GM21528 (cell line): Measurements from ENCODE around the gene PPM1M.
A peak's percentile ranks its signal among the peaks of the same experiment; 100 is the strongest.

ENCODE experiments used
- ATAC-seq: cut with Tn5 transposase; IDR thresholded peaks from one replicate; pipeline ENCODE4 v1.9.1; 2021; ENCODE audit warnings: mild to moderate bottlenecking, moderate library complexity; ENCODE audit not compliant: unreplicated experiment, low FRiP score

Gene PPM1M

DNA sequence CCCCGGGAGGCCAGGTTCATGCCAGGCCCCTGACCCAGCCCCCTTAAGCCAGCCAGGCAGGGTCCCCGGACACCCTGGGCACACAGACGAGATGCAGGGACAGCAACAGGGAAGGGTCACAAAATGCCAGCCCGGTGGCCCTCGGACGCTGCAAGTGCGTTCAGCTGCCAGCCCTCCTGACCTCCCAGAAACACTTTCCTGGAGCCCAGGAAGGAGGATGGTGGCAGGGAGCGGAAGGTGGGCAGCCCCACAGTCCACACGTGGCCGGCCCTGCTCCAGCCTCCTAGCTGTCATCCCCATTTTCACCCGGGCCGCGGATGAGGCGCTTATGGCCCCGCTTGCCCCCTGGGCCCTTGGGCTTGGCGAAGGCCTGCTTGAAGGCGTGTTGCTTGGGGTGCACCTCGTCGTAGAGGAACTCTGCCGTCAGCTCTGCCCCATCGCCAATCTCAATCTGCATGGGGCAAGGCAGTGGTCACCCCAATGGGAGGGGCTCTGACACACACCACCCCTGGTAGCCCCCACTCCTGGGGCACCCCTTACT is 16.7 kb upstream of the PPM1M start:
- ATAC-seq: no peak

DNA sequence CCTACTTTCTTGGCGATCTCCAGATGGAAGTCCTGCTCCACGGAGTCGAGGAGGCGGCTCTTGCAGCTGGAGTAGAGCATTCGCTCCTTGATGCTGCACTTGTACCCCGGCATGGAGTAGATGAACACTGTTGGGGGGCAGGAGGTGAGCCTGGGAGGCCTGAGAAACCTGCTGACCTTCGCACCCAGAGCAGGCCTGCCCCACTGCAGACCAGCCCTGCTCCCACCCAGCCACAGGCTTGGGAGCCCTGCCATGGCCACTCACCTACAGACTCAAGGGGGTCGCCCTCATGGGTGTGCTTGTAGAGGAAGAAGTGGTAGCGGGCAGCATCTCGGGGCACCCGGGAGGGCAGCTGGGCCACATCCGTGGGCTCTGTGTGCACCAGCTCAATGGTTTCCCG is 15.9 kb upstream of the PPM1M start:
- no peak for ATAC-seq

DNA sequence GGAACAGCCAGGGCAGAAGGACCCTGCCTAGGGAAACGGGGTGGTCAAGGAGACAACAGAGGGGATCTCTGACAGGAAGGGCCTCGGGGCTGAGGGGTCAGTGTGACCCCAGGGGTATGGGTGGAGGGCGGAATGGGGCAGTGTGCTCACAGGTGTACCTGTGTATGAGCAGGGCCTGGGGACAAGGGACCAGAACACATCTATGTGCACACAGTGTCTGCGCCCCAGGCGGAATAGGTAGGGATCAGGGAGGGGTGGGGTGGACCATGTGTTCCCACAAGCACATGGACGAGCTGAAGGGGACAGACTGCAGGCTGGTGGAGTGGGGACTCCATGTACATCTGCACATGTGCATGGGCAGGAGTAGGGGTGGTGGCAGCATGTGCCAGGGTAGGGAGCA is 15.1 kb upstream of the PPM1M start:
- no peak for ATAC-seq

DNA sequence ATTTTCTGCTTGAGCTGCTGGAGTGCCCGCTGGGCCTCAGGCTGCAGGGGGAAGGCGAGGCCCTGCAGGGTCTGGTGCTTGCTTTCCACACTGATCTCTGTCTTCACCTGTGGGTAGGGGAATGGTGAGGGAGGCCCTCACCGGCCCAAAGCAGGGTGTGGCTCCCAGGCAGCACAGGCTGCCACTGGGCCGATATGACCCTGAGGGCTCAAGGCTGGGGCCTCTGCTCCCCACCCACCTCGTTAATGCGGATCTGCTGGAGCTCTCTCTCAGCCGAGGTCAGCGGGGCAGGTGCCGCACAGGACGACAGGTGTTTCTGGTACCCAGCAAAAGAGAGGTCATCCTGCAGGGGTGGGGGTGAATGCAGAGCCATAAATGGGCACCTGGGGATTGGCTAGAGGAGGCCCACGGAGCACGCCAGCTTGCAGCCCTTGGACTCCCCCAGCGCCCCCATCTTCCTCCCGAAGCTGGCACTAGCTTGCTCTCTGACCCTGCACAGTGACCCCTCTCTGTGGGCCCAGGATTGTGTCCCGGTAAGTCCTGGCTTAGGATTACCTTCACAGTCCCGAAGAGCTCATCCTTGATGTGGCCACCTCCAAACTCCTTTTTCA is 14.6 kb upstream of the PPM1M start:
- no peak for ATAC-seq

DNA sequence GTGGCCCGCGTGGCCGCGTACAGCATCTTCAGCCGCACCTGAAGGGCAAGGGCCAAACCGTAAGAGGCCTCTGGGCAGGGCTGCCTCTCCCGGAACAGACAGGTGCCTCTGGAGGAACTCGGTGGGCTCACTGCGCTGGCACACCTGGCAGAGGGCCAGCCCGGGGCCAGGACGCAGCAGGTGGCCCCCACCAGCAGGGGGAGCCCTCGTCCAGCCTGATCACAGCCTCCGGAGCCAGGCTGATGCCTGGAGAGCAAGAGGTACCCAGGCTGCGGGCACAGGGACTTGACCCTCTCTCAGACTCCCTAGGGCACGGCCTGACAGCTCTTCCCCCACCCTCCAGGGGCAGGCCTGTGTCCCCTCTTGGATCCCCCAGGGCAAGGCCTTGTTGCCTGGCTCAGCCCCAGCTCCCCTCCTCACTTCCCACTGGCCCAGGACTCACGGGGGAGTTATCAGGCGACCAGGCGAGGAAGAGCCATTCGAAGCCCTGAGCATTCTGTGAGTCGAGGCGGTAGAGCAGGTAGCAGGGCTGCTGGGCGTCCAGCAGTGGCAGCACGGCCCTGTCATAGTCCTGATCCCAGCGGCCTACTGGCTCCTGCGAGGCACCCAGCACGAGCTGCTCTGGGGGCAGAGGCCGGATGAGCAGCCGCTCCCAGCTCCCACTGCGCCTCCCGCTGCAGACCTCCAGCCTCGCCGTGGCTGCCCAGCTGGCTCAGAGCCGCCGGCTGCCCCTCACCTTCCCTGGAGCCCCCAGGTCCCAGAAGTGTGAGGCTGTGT is 13.9 kb upstream of the PPM1M start:
- ATAC-seq: no peak

DNA sequence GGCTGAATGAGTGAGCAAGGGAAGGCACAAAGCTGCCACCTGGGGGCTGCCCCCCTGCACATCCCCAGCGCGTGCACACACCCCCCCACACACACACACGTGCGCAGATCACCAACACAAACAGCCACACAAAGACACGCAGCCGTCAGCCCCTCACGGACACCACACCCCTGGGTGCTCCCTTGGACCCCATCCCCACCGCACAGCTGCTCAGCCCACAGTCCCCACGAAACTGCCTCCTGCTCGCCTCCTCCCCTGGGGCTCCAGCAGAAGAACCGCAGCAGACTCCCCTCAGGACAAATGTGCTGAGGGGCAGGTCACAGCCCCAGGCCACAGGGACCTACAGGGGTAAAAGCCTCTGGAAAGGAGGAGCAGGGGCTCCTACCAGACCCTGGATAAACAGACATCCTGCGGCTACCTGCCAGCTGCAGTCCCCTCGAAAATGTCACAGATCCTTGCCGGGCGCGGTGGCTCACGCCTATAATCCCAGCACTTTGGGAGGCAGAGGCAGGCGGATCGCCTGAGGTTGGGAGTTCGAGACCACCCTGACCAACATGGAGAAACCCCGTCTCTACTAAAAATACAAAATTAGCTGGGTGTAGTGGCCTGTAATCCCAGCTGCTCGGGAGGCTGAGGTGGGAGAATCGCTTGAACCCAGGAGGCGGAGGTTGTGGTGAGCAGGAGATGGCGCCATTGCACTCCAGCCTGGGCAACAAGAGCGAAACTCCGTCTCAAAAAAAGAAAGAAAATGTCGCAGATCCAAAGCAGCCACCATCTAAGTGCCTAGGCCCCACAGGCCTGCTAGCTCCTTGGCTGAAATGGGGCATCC is 13.1 kb upstream of the PPM1M start:
- ATAC-seq: no peak

DNA sequence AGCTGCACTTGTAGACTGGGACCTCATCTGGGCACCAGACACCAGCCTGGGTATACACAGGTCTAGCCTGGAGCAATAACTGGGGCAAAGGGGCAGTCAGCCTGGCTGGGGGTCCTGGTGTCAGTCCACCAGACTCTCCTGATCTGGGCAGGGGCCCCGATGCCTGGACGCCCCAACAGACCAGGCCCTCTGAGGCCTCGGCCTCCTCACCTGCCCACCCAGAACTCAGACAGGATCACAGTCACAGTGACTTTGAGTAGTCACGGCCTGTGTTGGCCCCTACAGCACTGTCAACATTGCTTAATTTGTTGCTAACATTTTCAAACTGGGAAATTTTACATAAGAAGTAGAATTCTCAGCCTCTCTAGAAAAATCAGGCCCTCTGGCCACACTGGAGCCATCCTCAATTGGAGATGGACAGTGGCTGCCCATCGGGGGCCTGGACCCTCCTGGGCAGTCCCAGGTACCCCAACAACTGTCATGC is 12.4 kb upstream of the PPM1M start:
- ATAC-seq: no peak

DNA sequence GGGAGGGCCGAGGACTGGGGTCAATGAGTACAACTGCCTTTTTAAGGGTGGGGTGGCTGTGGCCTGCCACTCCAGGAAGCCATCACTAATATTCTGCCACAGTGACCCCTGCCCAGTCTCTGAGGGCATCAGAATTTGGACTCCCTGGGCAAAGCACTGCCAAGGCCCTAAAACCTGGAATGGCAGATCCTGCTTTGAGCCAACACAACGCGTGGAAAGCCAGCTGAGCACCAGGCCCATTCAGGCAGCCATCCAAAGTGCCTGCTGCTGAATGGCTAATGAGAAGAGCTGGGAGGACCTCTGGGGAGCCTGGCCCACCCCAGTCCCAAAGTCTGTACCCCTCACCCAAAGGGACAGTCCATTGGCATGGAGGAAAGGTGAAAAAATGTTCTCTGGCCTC is 11.6 kb upstream of the PPM1M start:
- no peak for ATAC-seq

DNA sequence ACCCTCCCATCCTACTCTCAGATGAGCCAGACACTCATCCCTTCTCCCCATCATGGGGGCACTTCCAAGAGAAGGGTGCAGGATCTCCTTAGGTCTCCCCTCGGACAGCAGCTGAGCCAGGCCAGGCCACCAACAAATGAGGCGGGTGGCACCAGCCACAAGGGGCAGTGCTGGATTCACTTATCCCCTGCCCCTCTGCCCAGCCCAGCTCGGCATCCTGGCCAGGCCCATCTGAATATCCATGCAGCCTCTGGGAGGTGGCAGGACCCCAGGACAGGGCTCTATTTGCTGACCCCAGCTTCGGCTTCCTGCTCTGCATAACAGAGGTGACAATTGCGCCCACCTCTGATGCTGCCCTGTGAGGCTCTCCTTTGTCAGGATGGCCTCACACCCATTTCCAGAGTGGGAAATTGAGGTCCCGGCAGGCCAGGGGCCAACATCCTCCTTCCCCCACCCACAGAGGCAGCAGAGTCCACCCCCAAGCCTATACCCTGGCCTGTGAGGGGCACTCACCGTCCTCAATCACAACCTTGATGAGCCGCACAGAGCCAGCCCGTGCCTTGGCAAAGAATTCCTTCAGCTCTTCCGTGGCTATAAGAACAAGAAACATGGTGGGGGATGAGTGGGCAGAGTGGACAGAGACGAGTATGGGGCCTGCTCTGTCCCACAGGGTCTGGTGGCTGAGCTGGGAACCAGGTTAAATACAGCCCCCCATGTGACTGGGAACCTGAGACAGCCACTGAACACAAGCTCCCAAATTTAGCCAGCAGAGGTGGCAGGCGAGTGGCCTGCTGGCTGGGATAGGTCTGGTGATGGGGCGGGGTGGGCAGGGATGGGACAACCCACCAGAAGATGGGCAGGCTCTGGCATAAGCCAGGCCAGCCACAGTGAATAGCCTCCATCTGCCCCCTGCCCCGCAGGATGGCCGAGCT is 10.8 kb upstream of the PPM1M start:
- ATAC-seq: no peak

DNA sequence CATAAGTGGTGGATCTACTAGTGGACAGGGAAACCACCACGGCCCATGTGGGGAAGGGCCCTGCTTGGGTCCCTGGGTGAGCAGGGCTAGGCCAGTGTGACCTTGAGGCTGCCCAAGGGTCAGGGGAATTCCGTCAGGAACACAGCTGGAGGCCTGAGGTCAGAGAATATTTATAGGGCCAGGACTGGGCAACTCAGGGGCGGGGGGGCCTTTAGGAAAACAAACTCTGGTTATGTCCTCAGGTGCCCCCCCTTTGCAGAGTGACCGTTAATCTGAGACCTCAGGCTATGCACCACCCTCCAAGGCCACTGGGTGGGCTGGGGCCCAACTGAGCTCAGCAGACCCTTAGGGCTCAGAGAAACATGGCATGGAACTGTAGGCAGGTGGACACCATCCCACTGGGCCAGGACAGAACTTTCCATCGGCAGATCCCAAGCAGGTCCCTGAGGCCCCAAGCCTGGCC is 9.1 kb upstream of the PPM1M start:
- ATAC-seq: no peak

DNA sequence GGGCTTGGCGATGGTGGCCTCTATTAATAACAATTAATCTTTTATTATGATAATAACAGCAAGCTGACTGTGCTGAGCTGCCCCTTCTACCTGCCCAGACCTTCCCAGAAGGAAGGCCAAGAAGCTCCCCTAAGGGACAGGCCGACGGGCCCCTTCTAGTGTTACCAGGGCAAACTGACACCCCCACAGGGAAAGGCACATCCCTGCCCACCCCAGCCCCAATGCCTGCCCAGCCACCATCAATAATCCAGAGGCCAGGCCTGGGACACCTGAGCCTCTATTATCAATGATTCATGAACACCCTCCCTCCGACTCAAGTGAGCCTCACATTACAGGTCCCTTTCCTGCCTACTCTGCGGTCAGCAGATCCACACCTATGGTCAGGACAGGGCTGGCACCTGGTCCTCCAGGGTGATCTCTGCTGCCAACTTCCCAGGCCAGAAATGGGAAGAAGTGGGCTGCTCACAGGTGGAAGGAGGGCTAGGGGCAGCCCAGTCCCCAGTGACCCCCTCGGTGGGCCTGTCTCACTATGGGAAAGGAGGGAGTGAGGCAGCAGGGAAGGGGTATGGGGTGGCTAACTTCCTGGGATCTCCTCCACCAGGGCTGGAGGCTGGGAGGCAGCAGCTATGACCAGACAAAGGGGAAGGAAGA is 8.4 kb upstream of the PPM1M start:
- no peak for ATAC-seq

DNA sequence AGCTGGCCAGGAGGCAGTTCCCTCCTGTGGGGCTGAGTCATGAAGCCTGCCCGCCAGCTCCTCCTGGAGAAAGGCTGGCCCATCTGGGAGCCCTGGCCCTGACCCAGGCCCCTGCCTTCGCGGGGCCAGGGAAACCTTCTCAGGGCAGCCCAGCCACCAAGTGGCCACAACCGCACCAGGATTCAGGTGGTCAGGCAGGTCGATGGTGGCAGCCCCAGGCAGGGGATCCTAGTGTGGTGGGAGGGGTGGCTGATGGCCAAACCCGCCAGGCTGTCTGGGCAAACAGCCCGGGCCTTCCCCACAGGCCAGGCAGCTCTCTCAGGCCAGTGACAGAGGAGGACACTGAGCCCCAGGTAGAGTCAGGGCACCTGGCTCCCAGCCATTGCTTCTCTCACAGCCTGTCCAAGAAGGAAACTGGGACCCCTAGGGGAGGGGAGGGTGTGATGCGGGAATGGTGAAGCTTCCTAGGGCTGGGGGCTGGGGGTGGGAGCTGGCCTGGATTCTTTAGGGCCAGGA is 7.8 kb upstream of the PPM1M start:
- ATAC-seq: no peak

DNA sequence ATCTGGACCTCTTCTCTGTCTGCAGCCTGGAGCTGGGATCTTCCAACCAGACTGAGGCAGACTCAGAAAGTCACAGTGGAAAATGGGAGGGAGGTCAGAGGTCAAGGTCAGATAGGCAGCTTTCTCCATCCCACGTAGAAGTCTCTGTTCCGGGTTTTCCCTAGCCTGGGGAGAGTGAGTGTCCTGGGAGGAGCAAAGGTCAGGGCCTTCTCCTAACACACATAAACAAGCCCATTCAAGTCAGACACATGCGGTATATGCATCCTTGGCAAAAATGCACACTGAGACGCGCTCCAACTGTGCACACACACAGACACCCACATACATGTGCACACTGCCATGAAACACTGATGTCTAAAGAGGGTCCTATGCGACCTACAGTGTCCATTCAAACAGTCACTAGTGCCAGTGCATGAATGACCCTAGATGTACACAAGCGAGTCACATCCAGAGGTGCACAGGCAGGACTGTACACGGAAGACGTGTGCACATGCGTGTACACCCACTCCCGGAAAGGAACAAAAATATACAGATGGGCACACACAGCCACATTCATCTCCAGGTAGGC is 7.3 kb upstream of the PPM1M start:
- ATAC-seq: peak; percentile 12

DNA sequence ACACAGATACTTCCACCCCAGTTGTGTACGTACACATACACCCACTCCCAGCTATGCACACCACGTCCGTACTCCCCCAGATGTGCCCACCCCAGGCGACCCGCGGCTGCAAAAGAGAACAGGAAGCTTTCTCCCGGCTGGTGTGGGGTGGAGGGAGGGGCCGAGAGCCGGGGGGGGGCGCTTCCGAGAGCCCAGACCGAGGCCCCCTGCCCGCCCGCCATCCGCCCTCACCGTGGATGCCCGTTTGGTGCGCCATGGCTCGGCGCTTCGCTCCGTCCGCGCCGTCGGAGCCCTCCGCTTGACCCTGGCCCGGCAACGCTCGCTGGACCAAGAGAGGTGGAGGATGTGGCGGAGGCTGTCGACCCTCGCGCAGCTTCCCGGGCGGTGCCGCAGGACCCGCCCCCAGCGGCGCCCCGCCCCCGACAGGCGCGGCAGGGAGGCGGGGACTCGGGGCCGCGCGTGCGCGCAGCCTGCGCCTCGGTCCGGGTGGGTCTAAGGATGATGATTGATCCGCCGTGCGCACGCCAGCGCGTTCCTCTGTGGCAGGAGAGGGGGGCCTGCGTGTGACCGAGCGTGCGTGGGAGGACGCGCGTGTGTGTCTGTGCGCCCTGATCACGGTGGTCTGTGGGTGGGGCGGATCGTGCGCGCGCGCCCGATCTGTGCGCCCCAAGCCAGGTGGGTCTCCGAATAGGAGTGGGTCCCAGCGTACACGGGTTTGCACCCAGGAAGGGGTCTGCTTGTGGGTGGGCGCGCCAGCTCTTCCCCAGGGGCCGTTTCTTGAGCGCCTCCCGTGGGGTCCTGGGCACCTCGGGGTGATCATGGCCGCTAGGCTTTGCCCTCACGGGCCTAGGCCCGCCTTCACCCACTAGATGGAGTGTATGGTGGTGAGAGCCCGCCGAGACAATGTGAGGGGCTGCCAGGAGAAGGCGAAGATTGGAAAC is 6.5 kb upstream of the PPM1M start, which contains the start of gene TWF2:
Gene TWF2 (minus strand): TSS at position 398 of the 941 bp plus-strand sequence. CDS start 142 bp downstream, at position 256.
- ATAC-seq: peak; percentile 64

DNA sequence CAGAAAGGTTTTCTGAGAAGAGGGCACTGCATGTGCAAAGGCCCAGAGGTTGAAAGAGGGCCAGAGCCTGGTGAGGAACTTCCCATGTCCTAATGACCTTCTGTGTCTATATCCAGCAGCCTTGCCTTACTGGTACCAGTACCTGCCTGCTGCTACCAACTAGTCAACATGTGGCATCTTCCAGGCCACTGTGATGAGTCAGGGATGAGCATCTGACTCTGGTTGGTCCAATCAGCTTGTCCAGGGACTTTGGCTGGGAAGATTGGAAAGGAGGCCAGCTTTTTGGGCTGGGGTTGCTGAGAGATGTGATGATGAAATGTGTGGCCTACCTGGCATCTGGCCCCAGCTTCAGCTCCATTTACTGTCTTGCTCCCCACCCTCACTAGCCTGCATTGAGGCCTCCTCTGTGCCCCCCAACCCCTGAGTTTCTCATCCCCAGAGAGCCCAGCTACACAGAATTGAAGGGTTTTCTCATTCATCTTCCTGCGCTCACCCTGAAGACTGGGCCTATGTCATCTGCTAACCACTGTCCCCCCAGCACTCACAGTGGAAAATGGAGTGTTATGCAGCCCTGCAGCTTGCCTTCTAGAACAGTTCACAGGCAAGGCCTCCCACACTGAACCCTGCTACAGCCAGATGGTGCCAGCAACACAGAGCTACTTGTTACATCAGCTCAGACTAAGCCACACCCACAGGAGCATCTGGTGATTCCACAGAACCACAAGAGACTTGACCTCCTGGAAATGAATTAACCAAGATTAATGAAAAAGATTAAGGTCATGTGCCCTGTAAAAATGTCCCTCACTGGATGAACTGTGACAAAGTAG is 5.3 kb upstream of the PPM1M start:
- no peak for ATAC-seq

DNA sequence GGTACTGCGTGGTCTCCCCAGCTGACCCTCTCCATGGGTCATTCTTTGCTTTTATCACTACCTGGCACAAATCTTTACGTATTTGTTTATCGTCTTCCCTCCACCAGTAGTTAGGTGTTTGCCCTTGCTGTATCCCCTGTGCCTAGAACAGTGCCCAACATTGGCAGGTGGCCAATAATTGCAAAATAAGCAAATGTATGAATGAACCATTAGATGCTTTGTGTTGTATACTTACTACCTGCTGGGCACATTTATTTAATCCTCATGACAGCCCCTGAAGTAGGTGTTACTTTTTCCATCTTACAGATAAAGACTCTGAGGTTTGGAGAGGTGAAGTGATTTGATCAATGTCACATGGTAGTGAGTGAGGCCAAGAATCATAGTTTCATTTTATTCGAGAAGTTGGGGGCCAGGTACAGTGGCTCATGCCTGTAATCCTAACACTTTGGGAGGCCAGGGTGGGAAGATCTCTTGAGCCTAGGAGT is 4.6 kb upstream of the PPM1M start:
- ATAC-seq: no peak

DNA sequence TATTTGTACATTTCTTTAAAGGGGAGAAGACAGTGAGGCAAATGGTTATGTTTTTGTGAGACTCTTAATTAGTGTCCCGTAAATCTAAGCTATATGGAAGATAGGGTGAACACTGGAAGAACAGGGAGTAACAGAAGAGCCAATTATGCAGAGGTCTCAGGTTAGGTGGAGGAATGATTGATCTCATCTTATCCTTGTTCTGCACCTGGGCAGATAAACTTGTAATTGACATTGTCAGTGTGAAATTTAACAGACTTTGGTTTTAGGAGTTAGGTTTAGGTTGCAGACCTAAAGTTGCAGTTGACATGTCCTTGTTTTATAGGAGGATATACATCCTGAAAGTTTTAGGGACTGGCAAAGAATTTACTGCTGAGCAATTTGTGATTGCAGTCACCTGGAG is 3.5 kb upstream of the PPM1M start:
- ATAC-seq: no peak
